ENCODE measurements around the gene HOXC13. TPM values are rescaled to one million over a fixed set of nuclear protein-coding genes. Genes with fewer than 3 reads are reported as not detected.

Gene HOXC13
- total RNA-seq, 1 experiment from 2014 or later: not detected

- peaks cover 29% of the 10 kb centered on the region for H3K4me1 ChIP-seq (ENCODE audit: low read length)
- no peaks in the 10 kb centered on the region for H4K20me1 ChIP-seq (ENCODE audit: insufficient read depth, low read depth, low read length)
- H3K79me2 ChIP-seq (ENCODE audit: low read length): no peaks in the 10 kb centered on the region
- no peaks in the 10 kb centered on the region for H3K27me3 ChIP-seq (ENCODE audit: low read length)
- no peaks in the 10 kb centered on the region for H3K36me3 ChIP-seq (ENCODE audit: insufficient read depth, low read length)
- no peaks in the 10 kb centered on the region for H3K9me3 ChIP-seq (ENCODE audit: low read length)
- H3K27ac ChIP-seq (ENCODE audit: low read length): no peak overlapping the region
- no peaks in the 10 kb centered on the region for H3K9me2 ChIP-seq (replicated peaks; ENCODE audit: insufficient read depth, low read length)
- H3K9ac ChIP-seq (ENCODE audit: low read length): peak overlapping the region; percentile 77
- peak overlapping the region; percentile 81; the same call in 1 of the 2 replicates for H2AFZ ChIP-seq (ENCODE audit: low read length)
- no peak for DNase-seq
- peak overlapping the region; percentile 69 for H3K4me3 ChIP-seq (ENCODE audit: low read length)
- peak overlapping the region; percentile 76 for H3K4me2 ChIP-seq (ENCODE audit: low read depth, low read length, poor library complexity, severe bottlenecking)
These were observed 36.4 kb downstream of the HOXC13 start for GRCh38 chr12:53975064-53975471.

GRCh38 chr12:53975479-53976152 is 37.0 kb downstream of the HOXC13 start:
- peak overlapping the region; percentile 77; the same call in 1 of the 2 replicates for H3K9ac ChIP-seq (ENCODE audit: low read length)
- no peak for DNase-seq
- H3K79me2 ChIP-seq (ENCODE audit: low read length): no peaks in the 10 kb centered on the region
- no peak overlapping the region for H2AFZ ChIP-seq (ENCODE audit: low read length)
- peak overlapping the region; percentile 69 for H3K4me3 ChIP-seq (ENCODE audit: low read length)
- no peaks in the 10 kb centered on the region for H3K36me3 ChIP-seq (ENCODE audit: insufficient read depth, low read length)
- H4K20me1 ChIP-seq (ENCODE audit: insufficient read depth, low read depth, low read length): no peaks in the 10 kb centered on the region
- no peaks in the 10 kb centered on the region for H3K27me3 ChIP-seq (ENCODE audit: low read length)
- H3K27ac ChIP-seq (ENCODE audit: low read length): no peak overlapping the region
- H3K9me2 ChIP-seq (replicated peaks; ENCODE audit: insufficient read depth, low read length): no peaks in the 10 kb centered on the region
- peaks cover 29% of the 10 kb centered on the region for H3K4me1 ChIP-seq (ENCODE audit: low read length)
- peak overlapping the region; percentile 76 for H3K4me2 ChIP-seq (ENCODE audit: low read depth, low read length, poor library complexity, severe bottlenecking)
- H3K9me3 ChIP-seq (ENCODE audit: low read length): no peaks in the 10 kb centered on the region

DNA sequence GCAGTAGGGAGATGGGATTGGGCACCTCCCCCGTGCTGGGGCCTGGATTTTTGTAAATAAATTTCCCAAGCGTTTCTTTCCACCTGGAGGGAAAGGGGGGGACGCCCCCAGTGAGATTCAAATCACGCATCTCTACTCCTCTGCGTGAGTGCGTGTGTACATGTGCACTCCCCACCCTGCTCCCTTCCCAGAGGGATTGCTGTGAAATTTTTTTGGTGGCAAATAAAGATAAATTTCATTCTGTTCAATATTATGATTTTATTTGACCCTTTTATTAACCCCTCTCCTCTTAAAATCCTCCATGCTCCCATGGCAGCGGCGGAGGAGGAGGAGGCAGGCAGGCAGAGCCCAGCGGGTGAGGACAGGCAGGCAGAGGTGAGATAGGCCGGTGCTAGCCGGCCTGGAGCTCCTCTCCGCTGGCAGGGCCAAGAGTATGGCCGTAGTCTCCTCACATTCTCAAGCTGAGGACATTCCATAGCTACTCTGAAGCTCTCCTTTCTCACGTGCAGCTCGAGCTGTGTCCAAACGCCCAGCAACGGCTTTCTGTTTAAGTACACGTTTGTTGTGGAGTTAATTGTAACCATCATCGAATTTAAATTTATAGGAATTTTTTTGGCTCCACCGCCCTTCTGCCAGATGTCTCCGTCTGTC is 37.7 kb downstream of the HOXC13 start:
- H2AFZ ChIP-seq (ENCODE audit: low read length): no peak overlapping the region
- no peaks in the 10 kb centered on the region for H3K79me2 ChIP-seq (ENCODE audit: low read length)
- no peaks in the 10 kb centered on the region for H3K36me3 ChIP-seq (ENCODE audit: insufficient read depth, low read length)
- no peak overlapping the region for H3K4me2 ChIP-seq (ENCODE audit: low read depth, low read length, poor library complexity, severe bottlenecking)
- no peak for DNase-seq
- no peaks in the 10 kb centered on the region for H4K20me1 ChIP-seq (ENCODE audit: insufficient read depth, low read depth, low read length)
- peaks cover 29% of the 10 kb centered on the region for H3K4me1 ChIP-seq (ENCODE audit: low read length)
- H3K4me3 ChIP-seq (ENCODE audit: low read length): no peak overlapping the region
- no peaks in the 10 kb centered on the region for H3K9me2 ChIP-seq (replicated peaks; ENCODE audit: insufficient read depth, low read length)
- no peak overlapping the region for H3K27ac ChIP-seq (ENCODE audit: low read length)
- H3K9ac ChIP-seq (ENCODE audit: low read length): no peak overlapping the region
- H3K27me3 ChIP-seq (ENCODE audit: low read length): no peaks in the 10 kb centered on the region
- H3K9me3 ChIP-seq (ENCODE audit: low read length): no peaks in the 10 kb centered on the region

DNA sequence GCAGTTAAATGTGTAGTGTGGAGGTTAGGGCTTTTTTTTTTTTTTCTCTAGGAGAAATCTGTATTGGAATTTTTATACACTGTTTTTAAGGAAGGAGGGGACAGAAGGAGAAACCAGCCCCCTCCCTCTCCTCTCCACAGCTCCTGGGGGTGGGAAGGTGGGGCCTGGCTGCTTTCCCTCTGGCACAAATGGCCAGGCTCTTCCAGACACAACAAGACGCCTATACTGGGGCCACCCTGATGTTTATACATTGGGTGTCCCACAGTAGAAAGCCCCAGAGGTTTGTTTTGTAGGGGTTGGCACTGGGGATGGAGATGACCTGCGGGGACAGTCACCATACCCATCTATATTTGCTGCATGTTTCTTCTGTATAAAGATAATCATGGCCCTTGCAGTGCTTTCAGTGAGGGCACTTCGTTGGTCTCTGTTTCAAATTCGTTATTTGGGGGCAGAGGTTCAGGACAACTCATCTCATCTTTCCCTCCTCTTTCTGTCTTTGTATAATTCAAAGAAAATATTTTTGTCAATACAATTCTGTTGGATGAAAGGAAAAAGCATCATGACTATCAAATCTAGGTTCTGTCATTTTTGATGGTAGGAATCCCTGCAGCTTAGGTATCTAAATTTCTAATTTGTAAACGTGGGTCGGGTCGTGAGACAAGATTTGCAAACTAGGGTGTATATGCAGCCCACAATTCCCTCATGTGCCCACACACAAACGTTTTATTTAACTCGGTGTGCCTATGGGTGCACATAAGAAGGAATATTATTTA is 38.4 kb downstream of the HOXC13 start:
- Histone ChIP-seq H3K79me2 (ENCODE audit: low read length) (no peaks in the 10 kb centered on the region), H3K27ac (ENCODE audit: low read length) (no peak overlapping the region), H3K9me3 (ENCODE audit: low read length) (no peaks in the 10 kb centered on the region), H4K20me1 (ENCODE audit: insufficient read depth, low read depth, low read length) (no peaks in the 10 kb centered on the region), H3K36me3 (ENCODE audit: insufficient read depth, low read length) (no peaks in the 10 kb centered on the region), H3K27me3 (ENCODE audit: low read length) (no peaks in the 10 kb centered on the region), H3K4me2 (ENCODE audit: low read depth, low read length, poor library complexity, severe bottlenecking) (no peak overlapping the region), H3K9ac (ENCODE audit: low read length) (peak overlapping the region; percentile 48; the same call in 1 of the 2 replicates), H3K4me1 (ENCODE audit: low read length) (peaks cover 29% of the 10 kb centered on the region), H3K4me3 (ENCODE audit: low read length) (no peak overlapping the region), H2AFZ (ENCODE audit: low read length) (no peak overlapping the region), H3K9me2 (replicated peaks; ENCODE audit: insufficient read depth, low read length) (no peaks in the 10 kb centered on the region)
- DNase-seq: no peak

GRCh38 chr12:53977596-53978445 is 39.2 kb downstream of the HOXC13 start:
- no peaks in the 10 kb centered on the region for H3K27me3 ChIP-seq (ENCODE audit: low read length)
- no peaks in the 10 kb centered on the region for H3K9me3 ChIP-seq (ENCODE audit: low read length)
- H2AFZ ChIP-seq (ENCODE audit: low read length): peak overlapping the region; percentile 50; the same call in 1 of the 2 replicates
- H3K4me2 ChIP-seq (ENCODE audit: low read depth, low read length, poor library complexity, severe bottlenecking): peak overlapping the region; percentile 29
- H3K9ac ChIP-seq (ENCODE audit: low read length): peak overlapping the region; percentile 48
- no peak overlapping the region for H3K27ac ChIP-seq (ENCODE audit: low read length)
- H3K9me2 ChIP-seq (replicated peaks; ENCODE audit: insufficient read depth, low read length): no peaks in the 10 kb centered on the region
- H3K79me2 ChIP-seq (ENCODE audit: low read length): no peaks in the 10 kb centered on the region
- no peaks in the 10 kb centered on the region for H3K36me3 ChIP-seq (ENCODE audit: insufficient read depth, low read length)
- no peak overlapping the region; the same call in 1 of the 2 replicates for H3K4me3 ChIP-seq (ENCODE audit: low read length)
- no peaks in the 10 kb centered on the region for H4K20me1 ChIP-seq (ENCODE audit: insufficient read depth, low read depth, low read length)
- no peak for DNase-seq
- peaks cover 29% of the 10 kb centered on the region for H3K4me1 ChIP-seq (ENCODE audit: low read length)

- Histone ChIP-seq H3K27me3 (ENCODE audit: low read length) (no peaks in the 10 kb centered on the region), H3K79me2 (ENCODE audit: low read length) (no peaks in the 10 kb centered on the region), H3K9me2 (replicated peaks; ENCODE audit: insufficient read depth, low read length) (no peaks in the 10 kb centered on the region), H2AFZ (ENCODE audit: low read length) (no peak overlapping the region), H4K20me1 (ENCODE audit: insufficient read depth, low read depth, low read length) (no peaks in the 10 kb centered on the region), H3K9me3 (ENCODE audit: low read length) (no peaks in the 10 kb centered on the region), H3K27ac (ENCODE audit: low read length) (no peak overlapping the region), H3K4me1 (ENCODE audit: low read length) (peaks cover 29% of the 10 kb centered on the region), H3K4me3 (ENCODE audit: low read length) (no peak overlapping the region), H3K4me2 (ENCODE audit: low read depth, low read length, poor library complexity, severe bottlenecking) (no peak overlapping the region), H3K9ac (ENCODE audit: low read length) (no peak overlapping the region), H3K36me3 (ENCODE audit: insufficient read depth, low read length) (no peaks in the 10 kb centered on the region)
- DNase-seq: no peak
These were observed 40.1 kb downstream of the HOXC13 start for GRCh38 chr12:53978477-53979356.

DNA sequence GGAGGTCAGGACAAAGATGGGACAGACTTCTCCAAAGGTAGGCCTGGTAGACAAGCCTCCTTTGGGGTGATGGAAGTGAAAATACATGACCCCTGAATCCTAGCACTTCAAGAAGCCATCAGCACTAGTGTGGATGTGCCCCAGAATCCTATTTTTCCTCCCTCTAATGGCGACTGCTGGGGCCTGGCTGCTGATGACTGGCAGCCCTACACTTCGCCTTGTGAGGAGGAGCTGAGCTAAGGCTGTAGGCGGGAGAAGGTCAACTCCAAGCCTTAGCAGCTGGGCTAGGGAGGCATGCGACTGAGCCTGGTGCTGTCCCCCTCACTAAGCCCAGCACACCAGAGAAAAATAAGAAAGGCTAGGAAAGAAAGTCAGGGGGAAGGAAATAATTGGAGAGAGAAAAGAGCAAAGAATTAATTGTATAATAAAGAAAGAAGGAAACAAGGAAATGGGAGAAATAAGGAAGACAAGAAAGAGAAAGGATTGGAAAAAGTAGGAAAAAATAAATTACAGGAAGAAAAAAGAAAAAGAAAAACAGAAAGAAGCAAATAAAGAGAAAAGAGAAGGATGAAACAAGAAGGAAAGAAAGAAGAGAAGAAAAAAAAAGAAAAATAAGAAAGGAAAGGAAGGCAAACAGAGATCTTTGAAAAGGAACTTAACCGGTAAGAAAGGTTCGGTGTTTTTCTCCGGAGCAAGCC is 41.6 kb downstream of the HOXC13 start:
- Histone ChIP-seq H3K9me2 (replicated peaks; ENCODE audit: insufficient read depth, low read length) (no peaks in the 10 kb centered on the region), H4K20me1 (ENCODE audit: insufficient read depth, low read depth, low read length) (no peaks in the 10 kb centered on the region), H3K79me2 (ENCODE audit: low read length) (no peaks in the 10 kb centered on the region), H3K4me3 (ENCODE audit: low read length) (no peak overlapping the region), H3K4me1 (ENCODE audit: low read length) (peaks cover 18% of the 10 kb centered on the region), H2AFZ (ENCODE audit: low read length) (no peak overlapping the region), H3K9ac (ENCODE audit: low read length) (no peak overlapping the region), H3K4me2 (ENCODE audit: low read depth, low read length, poor library complexity, severe bottlenecking) (no peak overlapping the region), H3K27me3 (ENCODE audit: low read length) (no peaks in the 10 kb centered on the region), H3K27ac (ENCODE audit: low read length) (no peak overlapping the region), H3K36me3 (ENCODE audit: insufficient read depth, low read length) (no peaks in the 10 kb centered on the region), H3K9me3 (ENCODE audit: low read length) (no peaks in the 10 kb centered on the region)
- no peak for DNase-seq
